Measurements from ENCODE around the gene PIK3R2. TPM values are rescaled to one million over a fixed set of nuclear protein-coding genes. Genes with fewer than 3 reads are reported as not detected.
"Not testable (repeated sequence)": the region's sequence is repeated elsewhere in the genome, so short reads cannot be mapped to it uniquely, and the experiment has no call there.

Gene PIK3R2
- 11.5 TPM for total RNA-seq

- Histone ChIP-seq H3K4me3 (ENCODE audit: low read length in 3 of 3) (peak within 1 kb of the TSS; percentile 74 to 90 (median 87)), H3K36me3 (ENCODE audit: control insufficient read depth in 3 of 3, insufficient read depth in 3 of 3, low read length in 3 of 3) (peaks cover 0 to 9% (median 9%) of the 10 kb centered on the region in 3 donors), H3K27me3 (ENCODE audit: control insufficient read depth in 3 of 3, insufficient read depth in 3 of 3, low read length in 3 of 3) (no peaks in the 10 kb centered on the region), H3K27ac (ENCODE audit: low read depth, low read length) (peak within 1 kb of the TSS; percentile 91), H3K9ac (ENCODE audit: low read depth in 1 of 3, low read length in 3 of 3) (peak within 1 kb of the TSS; percentile 91 to 97 (median 97)), H3K9me3 (ENCODE audit: control insufficient read depth in 3 of 3, low read length in 3 of 3) (no peaks in the 10 kb centered on the region), H3K4me1 (ENCODE audit: control insufficient read depth in 3 of 3, insufficient read depth in 3 of 3, low read length in 3 of 3) (peaks cover 47 to 59% (median 51%) of the 10 kb centered on the region in 3 donors)
These were observed at the start of gene PIK3R2 for GRCh38 chr19:18152817-18153555. PIK3R2 (plus strand) TSS chr19:18153163; CDS start chr19:18155880, 2,717 bp downstream.

DNA sequence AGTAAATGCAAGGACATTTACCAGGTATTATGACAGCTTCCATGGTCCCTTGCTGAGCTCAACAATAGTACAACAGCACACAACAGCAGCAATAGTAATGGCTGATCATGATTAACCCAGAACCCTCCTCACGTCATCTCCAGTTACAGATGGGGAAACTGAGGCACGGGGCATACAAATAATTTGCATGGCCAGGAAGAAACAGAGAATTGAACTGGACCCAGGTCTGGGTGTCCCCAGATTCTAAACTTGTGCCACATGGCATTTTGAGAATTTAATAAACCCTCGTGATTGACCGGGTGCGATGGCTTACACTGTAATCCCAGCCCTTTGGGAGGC lies 48.2 kb upstream of the PIK3R2 start:
- H3K9ac ChIP-seq (ENCODE audit: low read depth in 1 of 3, low read length in 3 of 3): peak overlapping the region; percentile 33 to 70 (median 38)
- peak overlapping the region; percentile 68 to 69 (median 69) for H3K4me3 ChIP-seq (ENCODE audit: low read length in 3 of 3)
- H3K9me3 ChIP-seq (ENCODE audit: control insufficient read depth in 3 of 3, low read length in 3 of 3): no peaks in the 10 kb centered on the region
- H3K27ac ChIP-seq (ENCODE audit: low read depth, low read length): no peak overlapping the region
- peaks cover 8 to 19% (median 13%) of the 10 kb centered on the region in 3 donors for H3K4me1 ChIP-seq (ENCODE audit: control insufficient read depth in 3 of 3, insufficient read depth in 3 of 3, low read length in 3 of 3)
- peaks cover 15 to 46% (median 39%) of the 10 kb centered on the region in 3 donors for H3K27me3 ChIP-seq (ENCODE audit: control insufficient read depth in 3 of 3, insufficient read depth in 3 of 3, low read length in 3 of 3)
- H3K36me3 ChIP-seq (ENCODE audit: control insufficient read depth in 3 of 3, insufficient read depth in 3 of 3, low read length in 3 of 3): no peaks in the 10 kb centered on the region

GRCh38 chr19:18105259-18105658 lies 47.7 kb upstream of the PIK3R2 start:
- not testable (repeated sequence) for H3K9me3 ChIP-seq (ENCODE audit: control insufficient read depth in 3 of 3, low read length in 3 of 3); H3K27ac ChIP-seq (ENCODE audit: low read depth, low read length); H3K36me3 ChIP-seq (ENCODE audit: control insufficient read depth in 3 of 3, insufficient read depth in 3 of 3, low read length in 3 of 3); H3K4me3 ChIP-seq (ENCODE audit: low read length in 3 of 3); H3K9ac ChIP-seq (ENCODE audit: low read depth in 1 of 3, low read length in 3 of 3)
- Histone ChIP-seq H3K27me3 (ENCODE audit: control insufficient read depth in 3 of 3, insufficient read depth in 3 of 3, low read length in 3 of 3) (peaks cover 13 to 46% (median 37%) of the 10 kb centered on the region in 3 donors), H3K4me1 (ENCODE audit: control insufficient read depth in 3 of 3, insufficient read depth in 3 of 3, low read length in 3 of 3) (peaks cover 11 to 22% (median 16%) of the 10 kb centered on the region in 3 donors)

DNA sequence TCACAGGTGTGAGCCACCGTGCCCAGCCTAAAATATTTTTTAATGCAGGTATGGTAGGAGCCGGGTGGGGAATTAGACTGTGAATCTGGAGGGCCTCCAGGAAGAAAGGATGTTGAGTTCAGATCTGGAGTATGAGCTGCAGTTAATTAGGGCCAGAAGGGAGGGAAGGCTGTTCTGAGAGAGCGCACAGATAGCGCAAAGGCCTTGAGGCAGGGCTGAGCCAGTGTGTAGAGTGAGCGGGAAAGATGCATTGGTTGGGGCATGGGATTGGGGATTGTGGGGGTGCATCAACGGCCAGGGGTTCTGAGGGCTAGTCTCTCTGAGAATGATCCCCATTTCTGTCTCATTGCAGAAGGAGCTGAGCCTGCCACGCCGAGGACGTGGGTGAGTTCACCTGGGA lies 45.7 kb upstream of the PIK3R2 start:
- Histone ChIP-seq H3K4me1 (ENCODE audit: control insufficient read depth in 3 of 3, insufficient read depth in 3 of 3, low read length in 3 of 3) (peaks cover 20 to 28% (median 26%) of the 10 kb centered on the region in 3 donors), H3K36me3 (ENCODE audit: control insufficient read depth in 3 of 3, insufficient read depth in 3 of 3, low read length in 3 of 3) (no peaks in the 10 kb centered on the region), H3K4me3 (ENCODE audit: low read length in 3 of 3) (no peak overlapping the region), H3K9ac (ENCODE audit: low read depth in 1 of 3, low read length in 3 of 3) (no peak overlapping the region), H3K27ac (ENCODE audit: low read depth, low read length) (no peak overlapping the region), H3K9me3 (ENCODE audit: control insufficient read depth in 3 of 3, low read length in 3 of 3) (no peaks in the 10 kb centered on the region), H3K27me3 (ENCODE audit: control insufficient read depth in 3 of 3, insufficient read depth in 3 of 3, low read length in 3 of 3) (peaks cover 9 to 39% (median 27%) of the 10 kb centered on the region in 3 donors)

DNA sequence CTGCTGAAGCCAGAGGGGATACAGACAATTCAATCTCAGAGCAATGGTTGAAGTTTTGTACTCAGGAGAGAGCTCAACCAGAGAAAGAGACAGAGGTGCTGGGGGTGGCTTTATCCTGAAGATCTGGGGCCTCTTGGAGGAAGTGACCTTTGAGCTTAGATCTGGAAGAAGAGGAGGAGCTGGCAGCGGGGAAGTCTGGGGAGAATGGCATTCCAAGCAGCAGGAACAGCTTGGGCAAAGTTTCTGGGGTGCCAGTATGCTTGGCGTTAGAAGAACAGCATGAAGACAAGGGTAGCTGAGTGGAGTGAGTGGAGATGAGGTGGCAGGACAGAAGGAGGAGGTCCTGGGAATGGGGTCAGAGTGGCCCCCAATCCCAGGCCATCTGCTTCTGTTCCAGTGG lies 44.1 kb upstream of the PIK3R2 start:
- Histone ChIP-seq H3K36me3 (ENCODE audit: control insufficient read depth in 3 of 3, insufficient read depth in 3 of 3, low read length in 3 of 3) (peaks cover 0 to 3% (median 0%) of the 10 kb centered on the region in 3 donors), H3K27ac (ENCODE audit: low read depth, low read length) (no peak overlapping the region), H3K9me3 (ENCODE audit: control insufficient read depth in 3 of 3, low read length in 3 of 3) (no peaks in the 10 kb centered on the region), H3K9ac (ENCODE audit: low read depth in 1 of 3, low read length in 3 of 3) (no peak overlapping the region), H3K27me3 (ENCODE audit: control insufficient read depth in 3 of 3, insufficient read depth in 3 of 3, low read length in 3 of 3) (peaks cover 0 to 29% (median 15%) of the 10 kb centered on the region in 3 donors), H3K4me3 (ENCODE audit: low read length in 3 of 3) (no peak overlapping the region), H3K4me1 (ENCODE audit: control insufficient read depth in 3 of 3, insufficient read depth in 3 of 3, low read length in 3 of 3) (peaks cover 20 to 28% (median 26%) of the 10 kb centered on the region in 3 donors)

- Histone ChIP-seq H3K9ac (ENCODE audit: low read depth in 1 of 3, low read length in 3 of 3) (peak overlapping the region in 2 of 3 donors; percentile 76 to 77), H3K36me3 (ENCODE audit: control insufficient read depth in 3 of 3, insufficient read depth in 3 of 3, low read length in 3 of 3) (peaks cover 0 to 3% (median 0%) of the 10 kb centered on the region in 3 donors), H3K27me3 (ENCODE audit: control insufficient read depth in 3 of 3, insufficient read depth in 3 of 3, low read length in 3 of 3) (peaks cover 0 to 27% (median 15%) of the 10 kb centered on the region in 3 donors), H3K4me1 (ENCODE audit: control insufficient read depth in 3 of 3, insufficient read depth in 3 of 3, low read length in 3 of 3) (peaks cover 17 to 25% (median 21%) of the 10 kb centered on the region in 3 donors), H3K4me3 (ENCODE audit: low read length in 3 of 3) (peak overlapping the region in 2 of 3 donors; percentile 63 to 66), H3K9me3 (ENCODE audit: control insufficient read depth in 3 of 3, low read length in 3 of 3) (no peaks in the 10 kb centered on the region), H3K27ac (ENCODE audit: low read depth, low read length) (no peak overlapping the region)
These were observed 43.6 kb upstream of the PIK3R2 start for GRCh38 chr19:18109341-18109732.

GRCh38 chr19:18109733-18110608 lies 43.0 kb upstream of the PIK3R2 start:
- Histone ChIP-seq H3K36me3 (ENCODE audit: control insufficient read depth in 3 of 3, insufficient read depth in 3 of 3, low read length in 3 of 3) (peaks cover 0 to 6% (median 0%) of the 10 kb centered on the region in 3 donors), H3K27me3 (ENCODE audit: control insufficient read depth in 3 of 3, insufficient read depth in 3 of 3, low read length in 3 of 3) (peaks cover 0 to 22% (median 9%) of the 10 kb centered on the region in 3 donors), H3K9me3 (ENCODE audit: control insufficient read depth in 3 of 3, low read length in 3 of 3) (no peaks in the 10 kb centered on the region), H3K9ac (ENCODE audit: low read depth in 1 of 3, low read length in 3 of 3) (peak overlapping the region; percentile 64 to 77 (median 76)), H3K27ac (ENCODE audit: low read depth, low read length) (no peak overlapping the region), H3K4me3 (ENCODE audit: low read length in 3 of 3) (peak overlapping the region; percentile 63 to 66 (median 66)), H3K4me1 (ENCODE audit: control insufficient read depth in 3 of 3, insufficient read depth in 3 of 3, low read length in 3 of 3) (peaks cover 12 to 19% (median 17%) of the 10 kb centered on the region in 3 donors)

GRCh38 chr19:18110609-18111232 lies 42.2 kb upstream of the PIK3R2 start:
- Histone ChIP-seq H3K9me3 (ENCODE audit: control insufficient read depth in 3 of 3, low read length in 3 of 3) (no peaks in the 10 kb centered on the region), H3K4me3 (ENCODE audit: low read length in 3 of 3) (peak overlapping the region; percentile 63 to 66 (median 66)), H3K4me1 (ENCODE audit: control insufficient read depth in 3 of 3, insufficient read depth in 3 of 3, low read length in 3 of 3) (peaks cover 12 to 19% (median 17%) of the 10 kb centered on the region in 3 donors), H3K27me3 (ENCODE audit: control insufficient read depth in 3 of 3, insufficient read depth in 3 of 3, low read length in 3 of 3) (peaks cover 0 to 20% (median 7%) of the 10 kb centered on the region in 3 donors), H3K9ac (ENCODE audit: low read depth in 1 of 3, low read length in 3 of 3) (peak overlapping the region; percentile 64 to 77 (median 76)), H3K27ac (ENCODE audit: low read depth, low read length) (no peak overlapping the region), H3K36me3 (ENCODE audit: control insufficient read depth in 3 of 3, insufficient read depth in 3 of 3, low read length in 3 of 3) (peaks cover 0 to 6% (median 0%) of the 10 kb centered on the region in 3 donors)

DNA sequence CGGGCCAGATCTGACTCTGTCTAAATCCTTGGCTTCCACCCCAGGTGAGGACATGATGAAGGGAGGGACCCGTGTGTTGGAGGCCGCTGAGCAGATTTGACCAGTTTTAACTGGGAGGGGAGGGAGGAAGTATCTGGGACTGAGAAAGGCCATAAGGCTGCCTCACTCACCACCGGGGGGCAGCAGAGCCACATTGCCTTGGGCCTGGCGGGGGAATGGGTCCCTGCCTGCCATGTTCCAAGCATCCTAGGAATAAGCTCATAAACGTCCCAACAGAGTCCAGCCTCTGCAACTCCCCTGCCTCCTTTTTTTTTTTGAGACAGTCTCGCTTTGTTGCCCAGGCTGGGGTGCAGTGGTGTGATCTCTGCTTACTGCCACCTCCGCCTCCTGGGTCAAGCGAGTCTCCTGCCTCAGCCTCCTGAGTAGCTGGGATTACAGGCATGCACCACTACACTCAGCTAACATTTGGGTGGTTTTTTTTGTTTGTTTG lies 39.9 kb upstream of the PIK3R2 start:
- Histone ChIP-seq H3K4me1 (ENCODE audit: control insufficient read depth in 3 of 3, insufficient read depth in 3 of 3, low read length in 3 of 3) (peaks cover 22 to 30% (median 25%) of the 10 kb centered on the region in 3 donors), H3K27ac (ENCODE audit: low read depth, low read length) (no peak overlapping the region), H3K27me3 (ENCODE audit: control insufficient read depth in 3 of 3, insufficient read depth in 3 of 3, low read length in 3 of 3) (peaks cover 0 to 16% (median 0%) of the 10 kb centered on the region in 3 donors), H3K4me3 (ENCODE audit: low read length in 3 of 3) (no peak overlapping the region), H3K9ac (ENCODE audit: low read depth in 1 of 3, low read length in 3 of 3) (no peak overlapping the region), H3K9me3 (ENCODE audit: control insufficient read depth in 3 of 3, low read length in 3 of 3) (no peaks in the 10 kb centered on the region), H3K36me3 (ENCODE audit: control insufficient read depth in 3 of 3, insufficient read depth in 3 of 3, low read length in 3 of 3) (peaks cover 0 to 6% (median 0%) of the 10 kb centered on the region in 3 donors)
